Measurements from ENCODE around the gene GCC1. TPM values are rescaled to one million over a fixed set of nuclear protein-coding genes. Genes with fewer than 3 reads are reported as not detected.

GCC1 gene
- total and polyA plus RNA-seq, 4 donors = 3.5 to 15.8 (median 12.1) TPM

GRCh38 chr7:127600885-127601284 is 15.5 kb upstream of the GCC1 start:
- Histone ChIP-seq H3K9me3 (ENCODE audit: control insufficient read depth in 4 of 4, insufficient read depth in 3 of 4, low read length in 3 of 4) (peaks cover 0 to 2% (median 0%) of the 10 kb centered on the region in 4 donors), H3K9ac (ENCODE audit: insufficient read depth in 1 of 2, low read length in 2 of 2) (no peak overlapping the region), H3K4me1 (ENCODE audit: control insufficient read depth in 5 of 5, insufficient read depth in 5 of 5, low read length in 5 of 5) (no peaks in the 10 kb centered on the region), H3K27ac (ENCODE audit: low read depth in 1 of 2, low read length in 1 of 2) (no peak overlapping the region), H3K36me3 (ENCODE audit: control insufficient read depth in 4 of 4, insufficient read depth in 4 of 4, low read length in 4 of 4) (no peaks in the 10 kb centered on the region), H3K4me3 (no peak overlapping the region), H3K27me3 (ENCODE audit: control insufficient read depth in 3 of 3, insufficient read depth in 3 of 3, low read length in 2 of 3) (no peaks in the 10 kb centered on the region)
- TF ChIP-seq CTCF (IDR thresholded peaks at IDR 0.05; ENCODE audit: control extremely low read depth, extremely low read depth) = no peak
- DNase-seq (no peak), ATAC-seq (ENCODE audit: insufficient read depth, low FRiP score) (no peak)
- 71 to 87% methylated on average over 3 of the region's 3 CpGs for WGBS, 2 donors

DNA sequence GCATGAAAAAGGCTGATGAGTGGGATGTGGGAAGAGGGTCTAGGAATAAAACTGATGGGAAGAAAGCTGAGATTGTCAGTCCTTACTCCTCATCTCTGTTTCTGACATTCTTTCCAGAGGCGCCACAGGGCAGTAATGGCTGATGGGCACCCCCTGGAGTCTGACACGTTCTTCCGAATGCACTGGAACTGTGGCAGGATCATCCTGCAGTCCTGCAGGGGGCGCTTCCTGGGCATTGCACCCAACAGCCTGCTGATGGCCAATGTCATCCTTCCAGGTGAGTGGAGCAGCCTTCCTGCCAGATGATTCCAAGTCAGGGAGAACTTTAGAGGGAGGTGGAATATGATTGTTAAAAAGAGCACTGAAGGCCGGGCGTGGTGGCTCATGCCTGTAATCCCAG is 12.9 kb upstream of the GCC1 start:
- DNase-seq = no peak
- WGBS, 2 donors = 71 to 73% methylated on average over 6 of the region's 6 CpGs
- no peak overlapping the region for H3K9ac ChIP-seq (ENCODE audit: insufficient read depth in 1 of 2, low read length in 2 of 2)
- H3K36me3 ChIP-seq (ENCODE audit: control insufficient read depth in 4 of 4, insufficient read depth in 4 of 4, low read length in 4 of 4) = no peaks in the 10 kb centered on the region
- H3K27ac ChIP-seq (ENCODE audit: low read depth in 1 of 2, low read length in 1 of 2) = no peak overlapping the region
- no peak overlapping the region for H3K4me3 ChIP-seq
- peaks cover 0 to 2% (median 0%) of the 10 kb centered on the region in 4 donors for H3K9me3 ChIP-seq (ENCODE audit: control insufficient read depth in 4 of 4, insufficient read depth in 3 of 4, low read length in 3 of 4)
- TF ChIP-seq CTCF (IDR thresholded peaks at IDR 0.05; ENCODE audit: control extremely low read depth, extremely low read depth) = no peak
- H3K4me1 ChIP-seq (ENCODE audit: control insufficient read depth in 5 of 5, insufficient read depth in 5 of 5, low read length in 5 of 5) = no peaks in the 10 kb centered on the region
- no peaks in the 10 kb centered on the region for H3K27me3 ChIP-seq (ENCODE audit: control insufficient read depth in 3 of 3, insufficient read depth in 3 of 3, low read length in 2 of 3)
- no peak for ATAC-seq (ENCODE audit: insufficient read depth, low FRiP score)

DNA sequence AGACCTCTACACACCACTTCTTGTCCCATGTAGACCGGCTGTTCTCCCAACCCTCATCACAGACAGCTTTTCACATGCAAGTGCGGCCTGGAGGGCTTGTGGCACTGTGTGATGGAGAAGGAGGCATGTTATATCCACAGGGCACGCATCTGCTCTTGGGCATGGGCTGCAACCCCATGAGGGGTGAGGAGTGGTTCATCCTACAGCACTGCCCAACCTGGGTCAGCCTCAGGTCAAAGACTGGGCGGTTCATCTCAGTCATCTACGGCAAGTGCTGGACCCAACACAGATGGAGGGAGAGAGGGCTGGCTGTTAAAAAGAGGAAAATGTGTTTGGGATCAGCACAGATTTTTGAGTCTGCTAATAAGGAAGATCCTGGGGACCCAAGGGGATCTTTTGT is 10.3 kb upstream of the GCC1 start:
- no peak overlapping the region for H3K27ac ChIP-seq (ENCODE audit: low read depth in 1 of 2, low read length in 1 of 2)
- TF ChIP-seq CTCF (IDR thresholded peaks at IDR 0.05; ENCODE audit: control extremely low read depth, extremely low read depth) = no peak
- no peak overlapping the region for H3K4me3 ChIP-seq
- no peak overlapping the region for H3K9ac ChIP-seq (ENCODE audit: insufficient read depth in 1 of 2, low read length in 2 of 2)
- peaks cover 2 to 12% (median 9%) of the 10 kb centered on the region in 4 donors for H3K36me3 ChIP-seq (ENCODE audit: control insufficient read depth in 4 of 4, insufficient read depth in 4 of 4, low read length in 4 of 4)
- DNase-seq (no peak), ATAC-seq (ENCODE audit: insufficient read depth, low FRiP score) (no peak)
- 91 to 100% methylated on average over 5 of the region's 5 CpGs for WGBS, 2 donors
- H3K27me3 ChIP-seq (ENCODE audit: control insufficient read depth in 3 of 3, insufficient read depth in 3 of 3, low read length in 2 of 3) = no peaks in the 10 kb centered on the region
- H3K4me1 ChIP-seq (ENCODE audit: control insufficient read depth in 5 of 5, insufficient read depth in 5 of 5, low read length in 5 of 5) = no peaks in the 10 kb centered on the region
- peaks cover 0 to 2% (median 0%) of the 10 kb centered on the region in 4 donors for H3K9me3 ChIP-seq (ENCODE audit: control insufficient read depth in 4 of 4, insufficient read depth in 3 of 4, low read length in 3 of 4)

DNA sequence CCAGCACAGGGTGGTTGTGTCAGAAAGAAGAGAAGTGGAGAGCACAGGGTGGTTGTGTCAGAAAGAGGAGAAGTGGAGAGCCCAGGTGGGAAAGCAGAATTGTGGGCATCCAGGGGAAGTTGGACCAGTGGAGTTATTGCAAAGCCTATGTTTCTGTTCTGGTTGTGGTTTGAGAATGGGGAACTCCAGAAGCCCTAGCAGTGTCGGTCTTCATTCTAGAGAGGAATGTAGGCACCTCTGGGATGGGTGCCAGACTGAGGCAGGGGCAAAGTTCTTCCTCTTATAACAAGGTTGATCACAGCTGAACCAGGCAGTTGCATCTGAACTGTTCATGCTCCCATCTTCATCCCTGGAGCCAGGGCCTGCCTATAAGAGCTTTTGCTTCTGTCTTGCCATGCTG is 9.1 kb upstream of the GCC1 start:
- DNase-seq (no peak), ATAC-seq (ENCODE audit: insufficient read depth, low FRiP score) (no peak)
- H3K9ac ChIP-seq (ENCODE audit: insufficient read depth in 1 of 2, low read length in 2 of 2) = no peak overlapping the region
- no peak for TF ChIP-seq CTCF (IDR thresholded peaks at IDR 0.05; ENCODE audit: control extremely low read depth, extremely low read depth)
- H3K9me3 ChIP-seq (ENCODE audit: control insufficient read depth in 4 of 4, insufficient read depth in 3 of 4, low read length in 3 of 4) = peaks cover 0 to 2% (median 0%) of the 10 kb centered on the region in 4 donors
- H3K27ac ChIP-seq (ENCODE audit: low read depth in 1 of 2, low read length in 1 of 2) = no peak overlapping the region
- no peak overlapping the region for H3K4me3 ChIP-seq
- H3K27me3 ChIP-seq (ENCODE audit: control insufficient read depth in 3 of 3, insufficient read depth in 3 of 3, low read length in 2 of 3) = no peaks in the 10 kb centered on the region
- H3K4me1 ChIP-seq (ENCODE audit: control insufficient read depth in 5 of 5, insufficient read depth in 5 of 5, low read length in 5 of 5) = peaks cover 0 to 4% (median 0%) of the 10 kb centered on the region in 5 donors
- WGBS, 2 donors = 20 to 48% methylated on average over 1 of the region's 1 CpG
- H3K36me3 ChIP-seq (ENCODE audit: control insufficient read depth in 4 of 4, insufficient read depth in 4 of 4, low read length in 4 of 4) = peaks cover 3 to 18% (median 13%) of the 10 kb centered on the region in 4 donors
